Ascending aorta (tissue), 2 donors: Measurements from ENCODE around the gene DHX38. TPM values are rescaled to one million over a fixed set of nuclear protein-coding genes. Genes with fewer than 3 reads are reported as not detected.
"Not testable (repeated sequence)": the region's sequence is repeated elsewhere in the genome, so short reads cannot be mapped to it uniquely, and the experiment has no call there.

ENCODE experiments used
- DNase-seq, 2 donors: peaks; one replicate each; pipeline ENCODE4 v3.0.0-alpha.2; 2019; ENCODE audit warnings: low spot score in 2 of 2
- H3K27ac ChIP-seq, 2 donors: fragments of 200-600 bp; sonication (generic); one replicate each; pipeline ENCODE4 v1.5.1; 2016 to 2017; ENCODE audit warnings: mild to moderate bottlenecking in 1 of 2
- H3K27me3 ChIP-seq: fragments of 200-600 bp; sonication (generic); one replicate; pipeline ENCODE4 v1.5.1; 2017
- H3K36me3 ChIP-seq, 2 donors: fragments of 200-600 bp; sonication (generic); one replicate each; pipeline ENCODE4 v1.5.1; 2016
- H3K4me1 ChIP-seq, 2 donors: fragments of 200-600 bp; sonication (generic); one replicate each; pipeline ENCODE4 v1.5.1; 2016 to 2017; ENCODE audit warnings: mild to moderate bottlenecking in 1 of 2
- H3K4me3 ChIP-seq, 2 donors: fragments of 200-600 bp; sonication (generic); one replicate each; pipeline ENCODE4 v1.5.1; 2016 to 2017; ENCODE audit warnings: mild to moderate bottlenecking in 1 of 2
- H3K9me3 ChIP-seq, 2 donors: fragments of 200-600 bp; sonication (generic); one replicate each; pipeline ENCODE4 v1.5.1; 2016
- intact Hi-C: fragments of 100-400 bp; cut with DNase I; formaldehyde crosslinking; loops from one replicate; pipeline ENCODE4 v1.15.1; 2023
- total RNA-seq: library from RNA; depleted of rRNA; stranded (reverse); fragments of >200 nt; gene quantifications from one replicate; pipeline ENCODE4 v1.1.0, GENCODE V29; 2016
- TF ChIP-seq, protein P1 (sequence below), 3 experiments: fragments of 200-600 bp in 2 of 3; fragments of 450-650 bp in 1 of 3; sonication (generic) in 2 of 3; IDR thresholded peaks; one replicate each; pipeline ENCODE4 v1.5.1; 2016 to 2019; ENCODE audit warnings: antibody characterized with exemption in 3 of 3, mild to moderate bottlenecking in 1 of 3, moderate library complexity in 1 of 3

Gene DHX38
- total RNA-seq, 1 donor from 2014 or later = 11.7 TPM

DNA sequence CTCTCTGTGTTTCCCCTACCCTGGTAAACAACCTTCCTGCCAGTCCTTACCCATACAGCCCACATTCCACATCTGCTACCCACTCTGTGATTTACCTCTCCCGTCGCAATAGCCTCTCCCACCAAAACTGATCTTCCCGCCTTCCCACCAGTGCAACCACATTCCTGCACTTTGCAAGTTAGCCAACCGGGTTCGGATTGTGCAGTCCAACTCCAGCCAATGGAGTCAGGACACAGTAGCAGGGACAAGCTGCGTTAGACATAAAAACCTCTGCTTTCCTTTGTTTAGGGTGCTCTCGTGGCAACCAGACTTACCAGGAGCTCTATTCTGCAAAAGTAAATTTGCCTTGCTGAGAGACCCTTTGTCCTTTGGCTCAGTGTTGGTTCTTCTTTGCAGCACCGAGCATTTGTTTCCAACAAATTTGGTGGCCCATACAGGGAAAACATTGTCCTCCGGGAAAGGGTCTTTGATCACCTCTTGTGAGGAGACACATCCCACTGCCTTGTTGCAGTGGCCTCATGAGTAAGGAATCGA lies 29.2 kb upstream of the DHX38 start:
- Histone ChIP-seq H3K27me3 (no peaks in the 10 kb centered on the region), H3K36me3 (no peaks in the 10 kb centered on the region), H3K9me3 (no peaks in the 10 kb centered on the region), H3K27ac (no peak overlapping the region), H3K4me3 (no peak overlapping the region), H3K4me1 (no peaks in the 10 kb centered on the region)
- TF ChIP-seq, protein P1, sequence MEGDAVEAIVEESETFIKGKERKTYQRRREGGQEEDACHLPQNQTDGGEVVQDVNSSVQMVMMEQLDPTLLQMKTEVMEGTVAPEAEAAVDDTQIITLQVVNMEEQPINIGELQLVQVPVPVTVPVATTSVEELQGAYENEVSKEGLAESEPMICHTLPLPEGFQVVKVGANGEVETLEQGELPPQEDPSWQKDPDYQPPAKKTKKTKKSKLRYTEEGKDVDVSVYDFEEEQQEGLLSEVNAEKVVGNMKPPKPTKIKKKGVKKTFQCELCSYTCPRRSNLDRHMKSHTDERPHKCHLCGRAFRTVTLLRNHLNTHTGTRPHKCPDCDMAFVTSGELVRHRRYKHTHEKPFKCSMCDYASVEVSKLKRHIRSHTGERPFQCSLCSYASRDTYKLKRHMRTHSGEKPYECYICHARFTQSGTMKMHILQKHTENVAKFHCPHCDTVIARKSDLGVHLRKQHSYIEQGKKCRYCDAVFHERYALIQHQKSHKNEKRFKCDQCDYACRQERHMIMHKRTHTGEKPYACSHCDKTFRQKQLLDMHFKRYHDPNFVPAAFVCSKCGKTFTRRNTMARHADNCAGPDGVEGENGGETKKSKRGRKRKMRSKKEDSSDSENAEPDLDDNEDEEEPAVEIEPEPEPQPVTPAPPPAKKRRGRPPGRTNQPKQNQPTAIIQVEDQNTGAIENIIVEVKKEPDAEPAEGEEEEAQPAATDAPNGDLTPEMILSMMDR (IDR thresholded peaks at IDR 0.05) = no peak
- no peak for DNase-seq
- intact Hi-C loops = no loop called here

- no peaks in the 10 kb centered on the region for H3K27me3 ChIP-seq
- no peak overlapping the region for H3K27ac ChIP-seq
- TF ChIP-seq, protein P1 (IDR thresholded peaks at IDR 0.05) = peak in 2 of 3 experiments; percentile 34 to 52
- H3K4me3 ChIP-seq = no peak overlapping the region
- no peaks in the 10 kb centered on the region for H3K36me3 ChIP-seq
- H3K9me3 ChIP-seq = no peaks in the 10 kb centered on the region
- no peak for DNase-seq
- intact Hi-C loops = loop anchor here (2.0 kb wide), 1 partner anchor 32 kb away; no protein-coding TSS in a partner anchor
- H3K4me1 ChIP-seq = no peaks in the 10 kb centered on the region
Measured at GRCh38 chr16:72066747-72067146, 26.9 kb upstream of the DHX38 start.

- Histone ChIP-seq H3K4me1 (peaks cover 0 to 15% of the 10 kb centered on the region in 2 donors), H3K36me3 (no peaks in the 10 kb centered on the region), H3K4me3 (no peak overlapping the region), H3K27me3 (no peaks in the 10 kb centered on the region), H3K9me3 (no peaks in the 10 kb centered on the region), H3K27ac (no peak overlapping the region)
- TF ChIP-seq, protein P1 (IDR thresholded peaks at IDR 0.05) = no peak
- intact Hi-C loops = no loop called here
- DNase-seq = no peak
Measured at GRCh38 chr16:72068930-72069329, 24.7 kb upstream of the DHX38 start.

DNA sequence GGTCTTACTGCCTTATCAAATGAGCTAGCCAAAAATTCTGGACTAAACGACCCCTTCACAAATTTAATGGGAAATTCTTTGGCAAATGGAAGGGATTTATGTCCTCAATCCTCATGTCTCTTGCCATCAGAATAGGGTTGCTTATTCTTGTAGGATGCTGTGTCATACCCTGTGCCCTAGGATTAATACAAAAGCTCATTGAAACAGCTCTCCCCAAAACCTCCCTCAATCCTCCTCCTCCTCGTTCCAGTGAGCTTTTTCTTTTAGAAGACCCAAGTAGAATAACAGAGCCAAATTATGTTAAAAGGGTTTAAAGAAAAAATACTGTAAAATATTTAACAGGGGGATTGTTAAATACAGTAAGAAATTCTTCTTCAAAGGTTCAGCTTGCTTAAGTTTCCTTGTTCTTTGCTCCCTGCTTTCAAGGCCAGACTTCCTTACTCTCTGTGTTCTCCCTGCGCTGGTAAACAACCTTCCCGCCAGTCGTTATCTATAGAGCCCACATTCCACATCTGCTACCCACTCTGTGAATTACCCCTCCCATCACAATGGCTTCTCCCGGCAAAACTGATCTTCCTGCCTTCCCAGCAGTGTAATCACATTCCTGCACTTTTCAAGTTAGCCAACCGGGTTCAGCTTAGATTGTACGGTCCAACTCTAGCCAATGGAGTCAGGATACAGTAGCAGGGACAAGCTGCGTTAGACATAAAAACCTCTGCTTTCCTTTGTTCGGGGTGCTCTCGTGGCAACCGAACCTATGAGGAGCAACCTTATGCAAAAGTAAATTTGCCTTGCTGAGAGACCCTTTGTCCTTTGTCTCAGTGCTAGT lies 20.9 kb upstream of the DHX38 start:
- Histone ChIP-seq H3K27ac (peak overlapping the region; percentile 59 to 69), H3K36me3 (no peaks in the 10 kb centered on the region), H3K9me3 (no peaks in the 10 kb centered on the region), H3K4me1 (peaks cover 0 to 23% of the 10 kb centered on the region in 2 donors), H3K27me3 (no peaks in the 10 kb centered on the region), H3K4me3 (peak overlapping the region in 1 of 2 donors; percentile 7)
- intact Hi-C loops = no loop called here
- TF ChIP-seq, protein P1 (IDR thresholded peaks at IDR 0.05) = no peak
- no peak for DNase-seq

- Histone ChIP-seq H3K27ac (peak overlapping the region; percentile 59 to 69), H3K36me3 (no peaks in the 10 kb centered on the region), H3K27me3 (no peaks in the 10 kb centered on the region), H3K4me3 (peak overlapping the region in 1 of 2 donors; percentile 7), H3K4me1 (peaks cover 0 to 23% of the 10 kb centered on the region in 2 donors), H3K9me3 (no peaks in the 10 kb centered on the region)
- TF ChIP-seq, protein P1 (IDR thresholded peaks at IDR 0.05) = no peak
- no peak for DNase-seq
- intact Hi-C loops = no loop called here
Measured at GRCh38 chr16:72073560-72074230, 20.0 kb upstream of the DHX38 start.

DNA sequence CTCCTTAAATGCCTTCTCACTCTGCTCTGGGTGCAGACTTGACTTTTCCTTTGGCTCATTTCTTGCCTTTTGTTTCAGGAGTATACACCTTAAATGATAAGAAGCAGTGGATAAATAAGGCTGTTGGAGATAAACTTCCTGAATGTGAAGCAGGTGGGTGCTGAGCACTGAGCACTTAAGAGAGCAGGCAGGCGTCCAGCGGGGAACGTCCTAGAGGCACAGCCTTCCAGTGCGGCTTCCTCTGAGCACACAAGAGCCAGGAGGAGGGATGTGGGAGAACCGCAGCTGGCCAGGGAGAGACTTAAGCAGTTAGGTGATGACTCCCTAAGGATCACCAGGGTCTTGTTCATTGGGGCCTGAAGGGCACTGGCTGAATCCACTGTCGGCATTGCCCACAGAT lies 18.6 kb upstream of the DHX38 start:
- H3K27ac ChIP-seq = peak overlapping the region; percentile 19 to 49

GRCh38 chr16:72076991-72077706 lies 16.5 kb upstream of the DHX38 start:
- H3K36me3 ChIP-seq, H3K4me3 ChIP-seq, intact Hi-C loops, H3K27ac ChIP-seq, H3K9me3 ChIP-seq, H3K27me3 ChIP-seq, DNase-seq: not testable (repeated sequence)
- H3K4me1 ChIP-seq = peaks cover 0 to 22% of the 10 kb centered on the region in 2 donors

More for the DNA sequence above, 18.6 kb upstream of the DHX38 start:
- peaks cover 0 to 23% of the 10 kb centered on the region in 2 donors for H3K4me1 ChIP-seq
- intact Hi-C loops, H3K27me3 ChIP-seq, DNase-seq, H3K36me3 ChIP-seq, H3K4me3 ChIP-seq, H3K9me3 ChIP-seq: not testable (repeated sequence)
